HG03575 (cell line): ENCODE measurements around the gene NFIX.

Experiments used
- ATAC-seq: cut with Tn5 transposase; IDR thresholded peaks from one replicate; pipeline ENCODE4 v1.9.1; 2021; ENCODE audit not compliant: unreplicated experiment, insufficient number of reproducible peaks, low FRiP score; ENCODE audit errors: extremely low read depth

The NFIX gene

DNA sequence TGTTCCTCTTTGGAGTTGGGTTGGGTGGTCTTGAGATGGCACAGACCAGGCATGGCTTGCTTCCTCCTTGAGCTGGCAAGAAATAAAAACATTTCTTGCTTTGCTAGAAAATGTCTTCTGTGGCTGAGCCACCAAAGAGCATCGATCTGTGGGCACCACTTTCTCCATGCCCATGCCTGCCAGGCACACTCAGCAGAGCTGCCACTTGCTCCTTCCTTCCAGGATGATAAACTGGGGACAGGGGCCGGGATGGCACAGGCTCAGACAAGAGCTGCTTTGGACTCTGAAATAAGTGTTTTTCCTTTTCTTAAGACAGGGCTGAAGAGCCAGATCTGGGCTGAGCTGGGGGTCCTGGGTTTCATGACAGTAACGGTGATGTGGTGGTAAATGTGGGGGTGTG is 32.8 kb downstream of the NFIX start:
- no peak for ATAC-seq

DNA sequence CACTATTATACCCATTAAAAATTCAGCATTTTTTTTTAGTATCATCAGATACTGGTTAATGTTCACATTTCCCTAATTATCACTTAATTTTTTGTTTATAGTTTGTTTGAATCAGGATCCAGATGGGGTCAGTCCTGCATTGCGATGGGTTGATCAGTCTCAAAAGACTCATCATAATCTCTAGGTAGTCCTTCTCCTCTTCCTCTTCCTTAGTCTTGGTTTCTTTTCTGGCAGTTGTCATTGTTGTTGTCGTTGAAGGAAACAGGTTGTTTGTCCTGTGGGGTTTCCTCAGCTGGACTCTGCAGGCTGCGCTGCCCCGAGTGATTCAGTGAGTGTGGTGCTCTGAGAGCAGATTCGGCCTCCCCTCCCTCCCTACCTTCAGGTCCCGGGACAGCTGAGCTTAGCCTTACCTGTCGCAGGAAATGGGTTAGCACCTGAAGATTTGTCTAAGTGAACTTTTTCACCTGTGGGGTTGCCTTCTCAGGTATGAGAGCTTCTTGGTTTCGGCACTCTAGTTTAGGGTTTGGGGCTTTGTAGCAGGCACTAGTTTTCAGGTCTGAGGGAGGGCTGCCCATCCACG is 34.1 kb downstream of the NFIX start:
- ATAC-seq: no peak

DNA sequence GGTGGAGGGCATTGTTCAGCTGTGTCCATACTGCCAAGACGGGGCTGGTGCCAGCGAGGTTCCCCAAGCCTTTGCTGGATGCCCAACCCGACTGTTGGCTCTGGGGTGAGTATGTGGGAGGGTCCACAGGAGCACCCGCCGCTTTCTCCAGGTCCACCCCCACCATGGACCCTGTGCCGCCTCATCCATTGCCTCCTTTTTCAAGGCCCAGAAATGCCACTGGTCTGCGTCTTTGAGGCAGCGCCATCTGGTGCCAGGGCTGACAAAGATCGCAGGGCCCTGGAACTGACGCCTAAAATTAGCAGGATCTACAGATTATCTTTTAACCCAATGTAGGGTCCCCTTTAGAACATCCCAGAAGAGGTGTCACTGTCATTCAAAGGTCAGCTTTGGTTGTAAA is 34.6 kb downstream of the NFIX start:
- ATAC-seq: no peak

DNA sequence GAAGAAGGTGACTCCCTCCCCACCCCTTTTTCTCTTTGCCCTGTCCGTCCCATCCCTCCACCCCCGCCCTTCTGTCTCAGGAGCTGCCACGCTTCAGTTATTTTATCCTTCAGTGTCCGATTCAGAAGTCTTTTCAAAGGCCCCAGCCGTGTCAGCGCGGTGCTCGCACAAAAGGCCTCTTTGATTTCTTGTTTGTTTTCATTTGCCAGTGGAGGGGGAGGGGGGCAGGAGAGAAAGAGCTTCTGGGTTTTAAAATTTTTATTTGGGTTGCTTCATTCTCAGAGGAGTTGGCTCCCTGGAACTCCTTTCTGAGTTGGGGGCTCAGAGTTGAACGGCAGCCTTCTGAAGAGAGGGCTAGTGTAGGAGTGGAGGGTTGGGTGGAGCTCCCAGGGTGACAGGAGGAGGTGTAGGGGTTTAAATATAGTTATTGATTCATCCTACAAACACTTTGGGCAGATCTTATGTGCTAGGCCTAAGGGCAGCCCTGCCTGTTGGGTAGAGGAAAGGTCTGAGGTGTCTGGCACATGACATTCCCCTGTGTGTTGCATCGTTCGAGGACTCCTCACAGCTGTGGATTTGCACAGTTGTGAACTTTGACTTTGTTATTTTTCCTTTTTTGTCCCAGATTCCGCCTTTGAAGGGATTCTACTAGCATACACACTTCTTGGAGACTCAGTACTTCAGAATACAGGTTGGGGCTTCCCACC is 36.8 kb downstream of the NFIX start:
- no peak for ATAC-seq

DNA sequence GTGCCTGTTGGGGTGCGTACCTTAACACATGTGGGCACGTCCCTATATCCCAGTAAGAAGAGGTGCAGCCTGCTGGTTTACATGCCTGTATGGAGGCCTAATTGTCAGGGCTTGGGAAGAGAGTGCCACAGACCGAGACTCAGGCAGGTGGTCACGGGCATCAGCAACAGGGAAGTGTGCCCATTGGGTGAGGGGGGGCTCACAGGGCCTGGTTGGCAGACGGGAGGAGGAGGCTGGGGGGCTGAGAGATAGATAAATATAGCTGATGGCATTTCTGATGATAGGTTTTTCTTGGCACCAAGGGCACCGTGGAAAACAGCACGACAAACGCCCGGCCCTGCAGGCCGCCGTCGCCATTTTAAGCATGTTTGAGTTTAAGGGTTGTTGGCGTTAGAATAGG is 37.6 kb downstream of the NFIX start:
- ATAC-seq: no peak

DNA sequence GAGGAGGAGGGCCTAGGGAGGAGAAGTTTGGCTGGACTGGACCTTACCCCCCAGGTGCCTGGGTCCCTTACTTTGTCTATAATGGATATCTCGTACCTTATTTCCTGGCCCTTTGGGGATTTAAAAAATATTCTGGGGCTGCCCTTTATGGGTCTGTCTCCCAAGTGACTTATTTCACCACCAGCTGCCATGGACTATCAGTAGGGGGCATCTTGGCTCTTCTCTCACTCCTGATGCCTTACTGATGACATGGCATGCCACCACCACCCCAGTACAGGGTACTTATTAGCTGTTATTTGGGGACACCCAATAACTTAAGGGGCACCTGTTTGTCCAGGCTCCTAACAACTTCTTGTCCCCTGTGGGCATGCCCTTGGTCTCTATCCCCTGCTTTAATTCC is 38.0 kb downstream of the NFIX start:
- no peak for ATAC-seq

DNA sequence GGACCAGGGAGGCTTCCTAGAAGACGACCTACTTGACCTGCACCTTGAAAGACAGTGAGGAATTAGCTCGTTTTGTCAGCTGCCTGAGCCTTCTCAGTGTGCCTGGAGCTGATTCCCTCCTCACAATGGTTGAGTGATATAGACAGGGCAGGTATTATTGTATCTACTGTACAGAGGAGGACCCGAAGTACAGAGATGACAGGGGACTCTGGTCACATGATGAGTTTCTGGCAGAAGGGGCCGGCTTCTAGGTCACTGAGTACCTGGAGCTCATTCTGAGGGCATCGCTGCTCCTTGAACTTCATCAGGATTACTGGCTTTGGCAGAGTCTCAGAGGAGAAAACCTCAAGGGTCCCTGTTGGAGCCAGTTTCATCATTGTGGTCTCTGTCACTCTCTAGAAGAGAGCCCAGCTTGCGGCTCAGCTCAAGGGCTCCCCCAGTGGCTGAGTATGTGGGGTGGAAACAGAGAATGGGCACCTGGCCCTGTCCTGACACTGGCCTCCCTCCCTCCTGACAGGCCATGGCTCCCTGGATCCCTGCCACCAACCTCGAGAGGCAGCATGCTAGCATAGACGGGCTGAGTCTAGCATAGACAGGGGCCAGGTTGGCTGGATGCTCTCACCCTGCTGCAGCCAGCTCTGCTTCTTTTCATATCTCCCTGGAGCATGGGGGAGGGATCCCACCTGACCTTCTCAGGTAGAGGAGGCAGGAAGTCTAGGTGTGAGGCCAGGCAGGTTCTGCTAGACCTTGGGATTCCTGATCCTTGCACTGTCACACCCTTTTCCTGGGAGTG is 38.7 kb downstream of the NFIX start:
- ATAC-seq: no peak

DNA sequence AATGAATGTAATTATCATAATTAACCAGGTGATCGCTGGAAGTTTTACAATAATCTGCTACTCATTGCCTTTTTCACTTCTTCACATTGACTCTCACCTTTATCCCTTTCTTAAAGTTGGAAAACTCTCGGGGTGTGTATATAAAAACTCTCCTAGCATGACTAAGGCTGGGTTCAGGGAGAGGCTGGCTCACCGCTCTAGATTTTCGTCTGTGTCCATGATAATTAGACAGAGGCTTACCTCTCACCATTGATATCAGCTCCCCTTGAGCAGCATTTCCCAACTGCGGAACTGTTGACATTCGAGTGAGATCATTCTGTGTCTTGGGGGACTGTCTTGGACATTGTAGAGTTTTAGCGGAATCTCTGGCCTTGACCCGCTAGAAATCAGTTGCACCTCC is 39.4 kb downstream of the NFIX start:
- ATAC-seq: no peak

DNA sequence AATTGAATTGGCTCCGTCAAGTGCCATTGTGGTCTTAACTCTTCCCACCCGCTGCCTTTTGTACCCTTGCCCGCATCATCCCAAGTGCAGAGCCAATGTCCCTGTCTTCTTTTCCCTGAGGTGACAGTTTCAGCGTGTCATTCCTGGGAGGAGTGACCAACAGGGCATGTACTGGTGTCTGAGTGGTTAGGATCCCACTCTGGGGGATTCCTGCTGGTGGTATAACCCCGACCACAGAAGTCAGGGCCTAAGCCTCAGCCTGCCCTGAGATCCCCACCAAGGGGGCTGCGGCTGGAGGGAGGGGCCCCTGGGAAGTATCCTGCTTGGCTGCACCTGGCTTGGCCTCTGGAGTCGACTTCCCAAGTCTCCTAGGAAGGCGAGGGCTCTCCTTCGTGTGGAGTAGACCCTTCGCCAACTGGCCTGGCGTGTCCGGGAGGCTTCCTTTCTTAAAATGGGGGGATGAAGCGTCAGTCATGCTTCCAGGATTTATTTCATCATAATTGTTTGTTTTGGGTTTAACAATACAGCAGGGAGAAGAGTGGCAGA is 40.6 kb downstream of the NFIX start:
- no peak for ATAC-seq

DNA sequence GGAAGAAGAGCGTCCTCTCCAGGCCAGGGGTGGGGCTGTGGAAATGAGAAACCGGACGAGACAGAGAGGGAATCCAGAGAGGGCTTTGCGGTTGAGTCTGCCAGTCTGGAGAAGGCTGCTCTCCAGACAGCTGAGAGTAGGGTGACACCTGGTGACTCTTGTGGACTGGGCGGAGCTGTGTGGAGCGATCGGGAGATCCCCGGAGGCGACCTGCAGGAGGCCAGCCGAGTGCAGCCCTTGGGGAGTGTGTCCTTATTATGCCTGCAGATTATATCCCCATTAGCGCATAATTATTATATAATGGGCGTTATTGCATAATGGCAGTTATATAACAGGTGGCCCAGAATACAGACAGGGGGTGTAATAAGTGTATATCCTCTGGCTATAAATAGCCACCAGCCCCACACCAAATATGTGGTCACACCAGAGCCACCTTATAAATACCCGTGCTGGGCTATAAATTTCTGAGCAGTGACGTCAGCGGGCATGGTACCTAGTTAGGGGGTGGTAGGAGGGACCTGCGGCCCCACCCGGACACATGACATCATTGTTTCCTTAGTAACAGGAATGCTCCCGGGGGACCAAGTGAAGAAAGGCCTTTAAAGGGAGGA is 41.2 kb downstream of the NFIX start:
- ATAC-seq: no peak

DNA sequence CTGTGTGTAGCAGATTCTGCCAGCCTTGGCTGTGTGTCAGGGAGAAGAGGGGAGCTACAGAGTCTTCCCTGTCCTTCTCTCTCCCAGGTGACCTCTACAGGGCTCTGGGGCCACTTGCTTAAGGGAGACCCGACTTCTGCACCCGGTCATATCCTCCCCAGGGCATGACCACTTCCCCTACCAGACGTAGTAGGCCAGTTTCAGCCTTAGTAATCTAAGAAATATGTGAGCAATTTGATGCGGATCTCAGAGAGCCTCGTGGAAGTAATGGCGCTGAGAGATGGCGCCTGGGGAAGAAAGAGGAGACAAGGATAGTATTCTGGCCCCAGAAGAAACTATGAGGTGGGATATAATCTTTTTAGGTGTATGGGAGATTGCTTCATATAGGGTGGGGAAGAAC is 41.9 kb downstream of the NFIX start:
- ATAC-seq: no peak

DNA sequence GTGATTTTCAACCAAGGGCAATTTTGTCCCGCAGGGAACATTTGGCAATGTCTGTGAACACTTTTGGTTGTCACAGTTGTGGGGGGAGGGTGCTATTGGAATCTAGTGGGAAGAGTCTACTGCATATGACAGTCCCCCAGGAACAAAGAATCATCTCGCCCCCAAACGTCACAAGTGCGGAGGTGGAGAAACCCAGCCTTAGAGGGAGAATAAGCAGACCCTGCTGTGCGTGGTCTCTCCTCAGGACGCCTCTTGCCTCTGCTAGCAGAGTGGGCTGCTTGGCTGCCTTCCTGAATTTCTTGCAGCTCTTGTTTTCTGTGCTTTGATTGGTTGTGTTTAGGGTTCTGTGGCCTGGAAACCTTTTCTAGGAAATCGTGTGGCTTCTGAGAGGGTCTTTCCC is 42.5 kb downstream of the NFIX start:
- ATAC-seq: no peak

DNA sequence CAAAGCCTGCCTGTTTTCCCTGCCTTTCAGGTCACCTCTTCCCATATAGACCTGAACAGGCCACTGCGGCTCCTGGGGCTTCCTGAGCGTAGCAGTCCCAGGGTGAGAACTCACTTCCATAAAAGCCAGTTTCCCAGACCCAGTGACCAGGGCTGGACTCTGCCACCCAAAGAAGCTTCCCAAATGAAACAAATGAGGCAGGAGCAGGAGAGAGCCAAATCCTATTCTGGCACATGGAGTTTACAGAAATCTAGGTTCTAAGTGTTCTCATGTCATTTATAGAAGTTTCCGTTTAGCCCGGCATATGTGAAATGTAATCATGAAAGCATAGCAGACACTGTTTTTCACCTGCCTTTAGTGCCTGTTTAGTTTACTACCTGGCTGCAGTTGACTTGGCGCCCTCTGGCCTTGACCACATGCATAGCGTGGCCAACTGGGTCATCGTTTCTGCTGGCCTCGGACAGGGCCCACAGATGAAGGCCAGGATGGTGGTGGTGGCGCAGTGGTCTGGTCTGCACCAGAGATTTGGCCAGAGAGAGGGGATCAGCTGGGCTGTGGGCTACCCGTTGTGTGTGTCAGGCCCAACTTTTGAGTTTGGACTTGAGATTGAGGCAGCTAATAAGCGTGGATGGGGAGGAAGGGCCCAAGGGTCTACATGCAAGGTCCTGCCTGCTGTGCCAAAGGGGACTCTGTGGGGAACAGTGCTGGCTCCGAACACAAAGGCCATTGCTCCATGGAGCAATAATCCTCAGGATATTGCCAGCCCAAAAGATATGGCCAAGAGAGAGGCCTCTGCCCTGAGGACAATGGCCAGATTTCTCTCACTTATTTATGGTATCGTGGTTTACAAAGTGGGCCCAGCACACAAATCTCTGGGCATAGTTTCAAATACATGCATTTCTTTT is 43.3 kb downstream of the NFIX start:
- ATAC-seq: no peak

DNA sequence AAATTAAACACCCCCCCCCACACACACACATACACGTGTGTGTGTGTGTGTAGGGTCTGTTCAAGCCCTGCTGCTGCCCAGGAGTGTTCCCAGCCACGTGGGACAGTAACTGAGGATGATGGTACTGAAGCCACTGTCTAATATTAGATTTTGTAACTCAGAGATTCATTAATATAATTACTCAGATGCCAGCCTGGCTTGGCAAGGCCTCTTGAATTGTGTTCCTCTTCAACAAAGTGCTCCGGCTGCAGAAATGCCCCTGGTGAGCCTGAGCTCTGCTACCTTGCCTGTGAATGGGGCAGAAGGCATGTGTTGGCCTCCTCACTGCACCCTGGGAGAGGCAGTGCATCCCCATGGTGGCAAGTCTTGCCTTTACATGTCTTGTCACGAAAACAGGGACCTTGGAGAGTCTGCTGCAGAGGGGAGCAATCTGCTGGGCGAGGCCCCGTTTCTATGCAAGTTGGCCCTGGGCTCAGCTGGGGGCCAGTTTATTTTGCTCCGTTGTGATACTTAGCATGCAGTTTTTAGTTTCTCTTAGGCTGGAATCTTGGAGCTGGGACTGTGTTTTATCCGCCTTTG is 44.0 kb downstream of the NFIX start:
- ATAC-seq: no peak

DNA sequence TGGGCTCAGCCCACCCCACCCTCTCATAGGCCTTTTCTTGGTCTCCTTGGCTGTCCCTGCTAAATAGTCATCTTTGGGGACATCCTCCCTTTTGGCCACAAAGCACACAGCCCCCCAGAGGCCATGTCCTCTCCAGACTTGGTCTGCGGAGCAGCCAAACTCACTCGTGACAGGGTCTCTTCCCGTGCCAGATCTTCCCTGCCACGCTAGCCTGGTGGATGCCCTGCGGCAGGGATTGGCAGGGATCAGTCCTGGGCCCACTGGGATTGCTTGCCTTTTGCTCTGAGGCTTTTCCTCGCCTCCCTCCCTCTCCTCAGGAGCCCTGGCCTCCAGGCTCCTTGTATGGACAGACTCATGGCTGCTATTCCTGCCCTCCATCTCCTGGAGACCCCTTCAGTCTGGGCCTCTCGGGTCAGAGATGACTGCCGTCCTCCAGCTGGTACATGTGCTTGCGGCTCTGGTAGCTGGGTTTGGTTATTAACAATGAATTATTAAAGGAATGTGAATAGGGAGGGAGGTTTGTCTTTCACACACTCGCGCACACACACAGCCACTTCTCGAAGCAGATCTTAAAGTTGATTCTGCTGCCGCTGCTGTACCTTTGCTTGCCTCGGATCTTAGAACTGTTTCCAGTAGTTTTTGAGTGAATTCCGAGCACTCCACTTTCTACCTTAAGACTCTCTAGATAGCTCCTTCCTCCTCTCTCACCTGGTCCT is 45.1 kb downstream of the NFIX start:
- no peak for ATAC-seq

DNA sequence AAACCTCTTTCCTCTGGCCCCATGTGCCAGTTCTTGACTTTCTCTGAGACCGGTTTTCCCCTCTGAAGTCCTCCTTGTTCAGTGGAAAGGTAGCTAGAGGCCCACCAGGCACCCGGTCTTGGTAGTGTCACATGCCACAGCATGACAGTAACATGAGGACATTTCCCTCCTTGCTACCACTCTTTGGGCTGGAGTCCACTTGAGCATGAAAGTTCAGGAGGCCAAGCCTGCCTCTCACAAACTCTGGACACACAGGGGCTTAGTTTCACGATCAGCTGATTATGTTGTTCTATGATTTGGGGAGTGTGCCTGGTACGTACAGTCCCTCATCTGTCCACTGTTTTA is 45.6 kb downstream of the NFIX start:
- no peak for ATAC-seq

DNA sequence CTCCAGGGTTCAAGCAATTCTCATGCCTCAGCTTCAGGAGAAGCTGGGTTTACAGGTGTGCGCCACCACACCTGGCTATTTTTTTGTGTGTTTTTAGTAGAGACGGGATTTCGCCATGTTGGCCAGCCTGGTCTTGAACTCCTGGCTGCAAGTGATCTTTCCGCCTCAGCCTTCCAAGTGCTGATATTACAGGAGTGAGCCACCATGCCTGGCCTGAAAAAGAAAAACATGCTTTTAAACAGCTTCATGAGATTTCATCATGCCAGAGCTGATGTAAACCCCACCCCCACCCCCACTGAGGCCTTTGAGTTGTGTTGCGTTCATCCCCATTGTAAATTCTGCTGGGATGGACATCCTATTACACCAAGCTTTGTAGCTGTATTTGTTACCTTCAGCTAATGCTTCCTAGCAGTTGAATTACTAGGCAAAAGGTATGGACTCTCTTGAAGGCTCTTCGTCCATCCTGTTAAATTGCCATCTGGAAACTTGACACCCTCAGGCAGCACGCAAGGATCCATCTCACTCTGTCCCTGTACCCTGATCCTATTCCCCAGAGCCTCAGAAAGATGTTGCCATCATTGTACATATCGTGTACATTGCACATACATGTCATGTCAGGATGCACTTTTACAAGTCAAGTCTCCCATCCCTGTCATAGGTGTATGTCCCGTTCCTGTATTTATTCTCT is 47.3 kb downstream of the NFIX start:
- no peak for ATAC-seq
